ENCODE results near the gene MTCH1. TPM values are rescaled to one million over a fixed set of nuclear protein-coding genes. Genes with fewer than 3 reads are reported as not detected.

The MTCH1 gene
- total and polyA plus RNA-seq, 2 experiments from 2014 or later: 108 to 271 TPM

DNA sequence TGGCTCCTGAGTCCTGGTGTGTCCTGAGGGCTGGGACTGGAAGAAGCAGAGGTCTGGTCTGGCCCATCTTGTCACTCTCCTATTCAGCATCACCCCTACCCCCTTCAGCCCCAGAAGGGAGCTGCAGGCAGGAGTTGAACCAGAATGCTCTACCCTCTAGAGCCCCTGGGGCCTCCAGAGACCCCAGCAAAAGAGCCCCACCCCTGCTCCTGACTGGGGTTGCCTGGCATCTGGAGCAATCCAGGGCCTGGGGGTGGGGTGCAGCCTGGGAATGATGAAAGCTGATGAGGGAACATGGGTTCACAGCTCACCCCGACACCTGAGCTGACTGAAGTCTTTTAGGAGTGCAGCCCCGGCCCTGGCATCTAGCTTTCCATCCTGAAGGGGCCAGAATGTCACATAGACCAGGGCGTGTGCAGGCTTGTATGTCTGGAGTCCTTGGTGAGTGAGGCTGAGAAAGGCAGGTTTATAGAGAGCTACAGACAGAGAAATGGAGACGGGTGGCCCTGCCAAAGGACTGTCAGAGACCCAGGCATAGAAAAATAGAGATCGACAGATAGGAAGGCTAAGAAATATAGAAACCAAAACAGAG, 31.7 kb upstream of the MTCH1 start (continued):
- TF ChIP-seq ZNF462 (CRISPR knock-in tag; IDR thresholded peaks at IDR 0.05) (no peak), ZNF114 (CRISPR knock-in tag; IDR thresholded peaks at IDR 0.05) (no peak), CREB1 (CRISPR knock-in tag; IDR thresholded peaks at IDR 0.05; ENCODE audit: low read depth) (no peak)

GRCh38 chr6:37016995-37017394, 31.0 kb upstream of the MTCH1 start:
- H2AFZ ChIP-seq: peak overlapping the region; percentile 96; the same call in 1 of the 2 replicates
- H3K27ac Mint-ChIP-seq: no peak overlapping the region
- TF ChIP-seq EZH2phosphoT487 (IDR thresholded peaks at IDR 0.05; ENCODE audit: unreplicated experiment): no peak
- no peak for TF ChIP-seq POLR2AphosphoS5 (IDR thresholded peaks at IDR 0.05; ENCODE audit: low read depth)
- TF ChIP-seq, protein P1, sequence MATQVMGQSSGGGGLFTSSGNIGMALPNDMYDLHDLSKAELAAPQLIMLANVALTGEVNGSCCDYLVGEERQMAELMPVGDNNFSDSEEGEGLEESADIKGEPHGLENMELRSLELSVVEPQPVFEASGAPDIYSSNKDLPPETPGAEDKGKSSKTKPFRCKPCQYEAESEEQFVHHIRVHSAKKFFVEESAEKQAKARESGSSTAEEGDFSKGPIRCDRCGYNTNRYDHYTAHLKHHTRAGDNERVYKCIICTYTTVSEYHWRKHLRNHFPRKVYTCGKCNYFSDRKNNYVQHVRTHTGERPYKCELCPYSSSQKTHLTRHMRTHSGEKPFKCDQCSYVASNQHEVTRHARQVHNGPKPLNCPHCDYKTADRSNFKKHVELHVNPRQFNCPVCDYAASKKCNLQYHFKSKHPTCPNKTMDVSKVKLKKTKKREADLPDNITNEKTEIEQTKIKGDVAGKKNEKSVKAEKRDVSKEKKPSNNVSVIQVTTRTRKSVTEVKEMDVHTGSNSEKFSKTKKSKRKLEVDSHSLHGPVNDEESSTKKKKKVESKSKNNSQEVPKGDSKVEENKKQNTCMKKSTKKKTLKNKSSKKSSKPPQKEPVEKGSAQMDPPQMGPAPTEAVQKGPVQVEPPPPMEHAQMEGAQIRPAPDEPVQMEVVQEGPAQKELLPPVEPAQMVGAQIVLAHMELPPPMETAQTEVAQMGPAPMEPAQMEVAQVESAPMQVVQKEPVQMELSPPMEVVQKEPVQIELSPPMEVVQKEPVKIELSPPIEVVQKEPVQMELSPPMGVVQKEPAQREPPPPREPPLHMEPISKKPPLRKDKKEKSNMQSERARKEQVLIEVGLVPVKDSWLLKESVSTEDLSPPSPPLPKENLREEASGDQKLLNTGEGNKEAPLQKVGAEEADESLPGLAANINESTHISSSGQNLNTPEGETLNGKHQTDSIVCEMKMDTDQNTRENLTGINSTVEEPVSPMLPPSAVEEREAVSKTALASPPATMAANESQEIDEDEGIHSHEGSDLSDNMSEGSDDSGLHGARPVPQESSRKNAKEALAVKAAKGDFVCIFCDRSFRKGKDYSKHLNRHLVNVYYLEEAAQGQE (IDR thresholded peaks at IDR 0.05; ENCODE audit: unreplicated experiment): no peak

More at GRCh38 chr6:37016995-37017394, 31.0 kb upstream of the MTCH1 start:
- H3K9me2 ChIP-seq (ENCODE audit: insufficient read depth): no peaks in the 10 kb centered on the region
- no peak overlapping the region for H3K4me3 Mint-ChIP-seq
- H3K4me3 ChIP-seq: no peak overlapping the region
- H3K36me3 ChIP-seq (ENCODE audit: insufficient read depth): no peaks in the 10 kb centered on the region
- 0 out of 2 replicates have a peak, but pooled peaks cover 6% of the 10 kb centered on the region for H3F3A ChIP-seq (replicated peaks; ENCODE audit: low read depth)
- no peak for ATAC-seq
- no peak for DNase-seq (ENCODE audit: low spot score)
- H3K36me3 Mint-ChIP-seq (ENCODE audit: low read depth): no peaks in the 10 kb centered on the region
- no peaks in the 10 kb centered on the region for H3K79me2 ChIP-seq (replicated peaks; ENCODE audit: insufficient read depth)
- no peak overlapping the region for H3K27ac ChIP-seq (ENCODE audit: low read depth)
- peaks cover 26% of the 10 kb centered on the region for H3K4me1 Mint-ChIP-seq
- H4K20me1 ChIP-seq (replicated peaks; ENCODE audit: insufficient read depth): no peaks in the 10 kb centered on the region
- no peaks in the 10 kb centered on the region for H3K9me3 Mint-ChIP-seq
- no peaks in the 10 kb centered on the region; the same call in 1 of the 2 replicates for H3K4me1 ChIP-seq (ENCODE audit: insufficient read depth)
- H3K27me3 ChIP-seq (ENCODE audit: insufficient read depth): no peaks in the 10 kb centered on the region
- H3K4me2 ChIP-seq: no peak overlapping the region
- peaks cover 15% of the 10 kb centered on the region for H3K27me3 Mint-ChIP-seq (ENCODE audit: insufficient read depth, low read depth, poor library complexity)
